Hepatocyte (in vitro differentiated cells): Measurements from ENCODE around the gene TMEM19.

Experiments
- EZH2 ChIP-seq: fragments of 200-600 bp; sonication (generic); IDR thresholded peaks from 2 replicates; pipeline ENCODE4 v1.6.1; 2016; ENCODE audit warnings: antibody characterized with exemption, mild to moderate bottlenecking, borderline replicate concordance
- TF ChIP-seq, protein P1 (sequence below): fragments of 200-600 bp; sonication (generic); IDR thresholded peaks from 2 replicates; pipeline ENCODE4 v1.5.1; 2016; ENCODE audit warnings: antibody characterized with exemption, mild to moderate bottlenecking; ENCODE audit not compliant: poor library complexity

DNA sequence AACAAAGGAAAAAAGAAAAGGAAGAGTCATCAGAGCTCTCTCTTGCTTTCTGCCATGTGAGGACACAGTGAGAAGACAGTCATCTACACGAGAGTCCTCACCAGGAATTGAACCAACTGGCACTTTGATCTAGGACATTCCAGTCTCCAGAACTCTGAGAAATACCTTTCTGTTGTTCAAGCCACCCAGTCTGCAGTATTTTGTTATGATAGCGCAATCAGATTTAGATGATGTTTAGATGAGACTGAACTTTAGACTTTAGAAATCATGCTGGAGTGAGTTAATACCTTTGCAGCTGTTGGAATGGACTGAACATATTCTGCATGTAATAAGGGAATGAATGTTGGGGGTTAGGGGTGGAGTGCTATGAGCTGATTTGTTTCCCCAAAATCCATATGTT lies 40.7 kb downstream of the TMEM19 start:
- TF ChIP-seq, protein P1, sequence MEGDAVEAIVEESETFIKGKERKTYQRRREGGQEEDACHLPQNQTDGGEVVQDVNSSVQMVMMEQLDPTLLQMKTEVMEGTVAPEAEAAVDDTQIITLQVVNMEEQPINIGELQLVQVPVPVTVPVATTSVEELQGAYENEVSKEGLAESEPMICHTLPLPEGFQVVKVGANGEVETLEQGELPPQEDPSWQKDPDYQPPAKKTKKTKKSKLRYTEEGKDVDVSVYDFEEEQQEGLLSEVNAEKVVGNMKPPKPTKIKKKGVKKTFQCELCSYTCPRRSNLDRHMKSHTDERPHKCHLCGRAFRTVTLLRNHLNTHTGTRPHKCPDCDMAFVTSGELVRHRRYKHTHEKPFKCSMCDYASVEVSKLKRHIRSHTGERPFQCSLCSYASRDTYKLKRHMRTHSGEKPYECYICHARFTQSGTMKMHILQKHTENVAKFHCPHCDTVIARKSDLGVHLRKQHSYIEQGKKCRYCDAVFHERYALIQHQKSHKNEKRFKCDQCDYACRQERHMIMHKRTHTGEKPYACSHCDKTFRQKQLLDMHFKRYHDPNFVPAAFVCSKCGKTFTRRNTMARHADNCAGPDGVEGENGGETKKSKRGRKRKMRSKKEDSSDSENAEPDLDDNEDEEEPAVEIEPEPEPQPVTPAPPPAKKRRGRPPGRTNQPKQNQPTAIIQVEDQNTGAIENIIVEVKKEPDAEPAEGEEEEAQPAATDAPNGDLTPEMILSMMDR = no peak
- TF ChIP-seq EZH2 = no peak
